ENCODE measurements around the gene CUX1.
"Not testable (repeated sequence)": the region's sequence is repeated elsewhere in the genome, so short reads cannot be mapped to it uniquely, and the experiment has no call there.

Gene CUX1

GRCh38 chr7:101870361-101871062 is 53.1 kb downstream of the CUX1 start:
- no peak for DNase-seq

- DNase-seq, result no peak
Observed at GRCh38 chr7:101871351-101871750, 53.9 kb downstream of the CUX1 start.

GRCh38 chr7:101874028-101874427 is 56.6 kb downstream of the CUX1 start:
- no peak for DNase-seq

- DNase-seq, result no peak
Observed at GRCh38 chr7:101875283-101875846, 57.9 kb downstream of the CUX1 start.

GRCh38 chr7:101877882-101878591 is 60.6 kb downstream of the CUX1 start:
- DNase-seq, result no peak

- DNase-seq, result no peak
Observed at GRCh38 chr7:101878938-101879337, 61.5 kb downstream of the CUX1 start.

- no peak for DNase-seq
Observed at GRCh38 chr7:101879565-101879964, 62.1 kb downstream of the CUX1 start.

- DNase-seq, result no peak
Observed at GRCh38 chr7:101880282-101881054, 63.0 kb downstream of the CUX1 start.

- no peak for DNase-seq
Observed at GRCh38 chr7:101882005-101882421, 64.6 kb downstream of the CUX1 start.

GRCh38 chr7:101882595-101883564 is 65.5 kb downstream of the CUX1 start:
- no peak for DNase-seq

- no peak for DNase-seq
Observed at GRCh38 chr7:101884671-101885596, 67.5 kb downstream of the CUX1 start.

- DNase-seq, result no peak
Observed at GRCh38 chr7:101885597-101885955, 68.2 kb downstream of the CUX1 start.

GRCh38 chr7:101887352-101887751 is 69.9 kb downstream of the CUX1 start:
- not testable (repeated sequence) for DNase-seq

GRCh38 chr7:101888564-101888963 is 71.1 kb downstream of the CUX1 start:
- DNase-seq, result not testable (repeated sequence)

GRCh38 chr7:101890749-101891523 is 73.5 kb downstream of the CUX1 start:
- no peak for DNase-seq

- DNase-seq, result no peak
Observed at GRCh38 chr7:101891936-101892640, 74.7 kb downstream of the CUX1 start.

- DNase-seq, result no peak
Observed at GRCh38 chr7:101893341-101894082, 76.1 kb downstream of the CUX1 start.

GRCh38 chr7:101896316-101896715 is 78.9 kb downstream of the CUX1 start:
- no peak for DNase-seq

- no peak for DNase-seq
Observed at GRCh38 chr7:101896941-101897340, 79.5 kb downstream of the CUX1 start.
